GM18951 (cell line): Measurements from ENCODE around the gene NOP16.

Experiments used
- POLR2A ChIP-seq: IDR thresholded peaks from 4 replicates; pipeline ENCODE4 v1.6.1; 2011; ENCODE audit warnings: mild to moderate bottlenecking; ENCODE audit not compliant: insufficient read length, insufficient read depth; ENCODE audit errors: extremely low read depth
- in situ Hi-C: fragments of 300-500 bp; cut with MboI; formaldehyde crosslinking; loops from one replicate; pipeline ENCODE4 v1.12.0; 2022; ENCODE audit warnings: low sequenced_read_pairs, mixed read lengths, inconsistent platforms; ENCODE audit not compliant: unreplicated experiment

Gene NOP16

DNA sequence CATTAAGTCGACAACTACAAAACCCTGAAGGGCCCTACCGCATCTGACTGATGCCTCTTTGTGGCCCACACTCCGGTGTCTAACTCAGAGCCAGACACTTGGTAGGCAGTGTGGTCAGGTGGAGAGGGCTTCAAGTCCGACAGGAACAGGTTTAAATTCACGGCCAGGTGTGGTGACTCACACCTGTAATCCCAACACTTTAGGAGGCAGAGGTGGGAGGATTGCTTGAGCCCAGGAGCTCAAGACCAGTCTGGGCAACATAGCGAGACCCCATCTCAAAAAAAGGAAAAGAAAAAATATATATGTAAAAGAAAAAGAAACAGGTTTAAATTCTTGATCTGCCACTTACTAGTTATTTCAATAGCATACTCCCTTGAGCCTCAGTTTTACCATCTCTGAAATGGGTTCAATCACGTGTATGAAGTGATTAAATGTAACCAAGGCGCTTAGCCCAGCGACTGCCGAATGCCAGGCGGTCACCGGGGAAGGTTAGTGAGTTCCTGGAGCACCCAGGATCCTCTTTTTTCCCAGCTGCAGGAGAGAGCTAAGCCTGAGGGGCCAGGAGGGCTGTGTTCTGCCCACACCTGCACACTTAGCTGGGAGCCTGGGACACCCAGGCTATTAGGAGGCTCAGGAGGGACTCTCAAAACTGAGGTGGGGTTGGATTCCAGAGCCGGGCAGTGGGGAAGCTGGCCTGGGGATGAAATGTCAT lies 27.0 kb upstream of the NOP16 start:
- TF ChIP-seq POLR2A = no peak

GRCh38 chr5:176414704-176415103 lies 26.3 kb upstream of the NOP16 start:
- in situ Hi-C loops = loop anchor here (25.0 kb wide), 1 partner anchor 677 kb away; no protein-coding TSS in a partner anchor
- TF ChIP-seq POLR2A = no peak

More for the DNA sequence above, 27.0 kb upstream of the NOP16 start:
- in situ Hi-C loops = loop anchor here (25.0 kb wide), 1 partner anchor 678 kb away; no protein-coding TSS in a partner anchor

DNA sequence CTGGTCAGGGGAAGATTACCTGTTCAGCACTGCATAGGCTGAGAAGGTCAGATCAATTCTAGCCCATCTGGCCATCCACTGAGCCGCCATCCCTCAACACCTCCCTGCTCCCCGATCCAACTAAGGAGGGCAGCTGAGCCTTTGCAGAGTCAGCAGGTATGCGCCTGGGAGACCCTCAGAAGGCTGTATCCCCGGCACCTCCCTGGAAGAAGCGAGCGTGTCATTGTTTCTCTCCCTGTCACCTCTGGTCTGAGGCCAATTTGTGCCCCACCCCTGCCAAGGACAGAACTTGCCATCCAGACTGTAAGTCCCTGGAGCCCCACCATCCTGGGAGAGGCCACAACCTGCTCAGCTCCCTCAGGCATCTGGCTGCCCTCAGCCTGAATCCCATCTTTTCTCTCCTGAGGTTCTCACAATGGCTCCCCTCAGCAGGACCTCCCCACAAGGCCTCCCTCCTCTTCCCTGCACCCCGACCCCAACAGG lies 25.4 kb upstream of the NOP16 start:
- in situ Hi-C loops = loop anchor here (25.0 kb wide), 1 partner anchor 676 kb away; no protein-coding TSS in a partner anchor
- no peak for TF ChIP-seq POLR2A

- in situ Hi-C loops = loop anchor here (25.0 kb wide), 1 partner anchor 676 kb away; no protein-coding TSS in a partner anchor
- no peak for TF ChIP-seq POLR2A
Measured at GRCh38 chr5:176413255-176413565, 24.8 kb upstream of the NOP16 start.

- in situ Hi-C loops = loop anchor here (25.0 kb wide), 1 partner anchor 675 kb away; no protein-coding TSS in a partner anchor
- TF ChIP-seq POLR2A = no peak
Measured at GRCh38 chr5:176412517-176413254, 24.3 kb upstream of the NOP16 start.

DNA sequence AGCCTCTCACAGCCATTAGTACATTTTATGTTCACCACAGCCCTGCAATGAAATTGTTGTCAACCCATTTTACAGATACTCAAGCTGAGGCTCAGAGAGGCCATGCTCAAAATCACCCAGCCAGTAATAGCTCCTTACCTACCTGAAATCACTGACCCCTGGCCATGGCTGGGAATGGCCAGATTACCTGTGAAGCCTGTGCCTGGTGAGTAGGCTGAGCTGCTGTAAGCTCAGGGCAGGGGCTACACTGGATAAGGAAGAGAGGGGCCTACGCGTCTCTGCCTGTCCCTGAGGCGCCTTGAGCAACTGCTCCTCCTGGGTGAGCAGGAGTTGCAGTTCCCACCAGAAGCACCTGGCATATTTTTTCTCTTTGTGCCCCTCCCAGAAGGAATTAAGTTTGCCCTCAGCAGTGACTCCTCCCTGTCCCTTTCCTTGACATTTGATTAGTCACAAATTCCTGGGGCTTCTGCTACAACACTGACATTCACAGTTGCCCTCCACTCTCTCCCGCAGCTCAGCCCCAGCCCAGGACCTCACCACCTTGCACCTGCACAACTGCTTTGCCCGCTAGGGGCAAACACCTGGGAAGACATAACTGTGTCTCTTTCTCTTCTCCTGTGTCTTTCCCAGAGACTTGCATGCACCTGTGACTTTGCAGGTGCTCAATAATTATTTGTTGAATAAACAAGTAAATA lies 22.2 kb upstream of the NOP16 start:
- TF ChIP-seq POLR2A = no peak
- in situ Hi-C loops = loop anchor here (25.0 kb wide), 1 partner anchor 673 kb away; no protein-coding TSS in a partner anchor

- no peak for TF ChIP-seq POLR2A
- in situ Hi-C loops = loop anchor here (25.0 kb wide), 1 partner anchor 672 kb away; no protein-coding TSS in a partner anchor
Measured at GRCh38 chr5:176409765-176410164, 21.4 kb upstream of the NOP16 start.

DNA sequence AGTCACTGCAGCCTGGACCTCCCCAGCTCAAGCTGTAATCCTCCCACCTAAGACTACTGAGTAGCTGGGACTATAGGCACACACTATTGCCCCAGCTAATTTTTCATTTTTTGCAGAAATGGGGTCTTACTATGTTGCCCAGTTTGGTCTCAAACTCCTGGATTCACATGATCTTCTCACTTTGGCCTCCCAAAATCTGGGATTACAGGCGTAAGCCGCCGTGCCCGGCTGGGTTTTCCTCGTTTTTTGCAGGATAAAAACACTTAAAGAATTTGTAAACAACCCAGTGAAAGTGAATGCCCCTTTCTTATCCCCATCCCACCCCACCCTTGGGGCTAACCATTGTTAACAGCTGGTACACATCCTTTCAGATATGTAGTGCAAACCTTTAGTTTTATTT lies 20.2 kb upstream of the NOP16 start:
- in situ Hi-C loops = loop anchor here (25.0 kb wide), 1 partner anchor 671 kb away; no protein-coding TSS in a partner anchor

GRCh38 chr5:176408252-176408573 lies 19.8 kb upstream of the NOP16 start:
- in situ Hi-C loops = loop anchor here (25.0 kb wide), 1 partner anchor 671 kb away; no protein-coding TSS in a partner anchor

More for the DNA sequence above, 20.2 kb upstream of the NOP16 start:
- TF ChIP-seq POLR2A = no peak

DNA sequence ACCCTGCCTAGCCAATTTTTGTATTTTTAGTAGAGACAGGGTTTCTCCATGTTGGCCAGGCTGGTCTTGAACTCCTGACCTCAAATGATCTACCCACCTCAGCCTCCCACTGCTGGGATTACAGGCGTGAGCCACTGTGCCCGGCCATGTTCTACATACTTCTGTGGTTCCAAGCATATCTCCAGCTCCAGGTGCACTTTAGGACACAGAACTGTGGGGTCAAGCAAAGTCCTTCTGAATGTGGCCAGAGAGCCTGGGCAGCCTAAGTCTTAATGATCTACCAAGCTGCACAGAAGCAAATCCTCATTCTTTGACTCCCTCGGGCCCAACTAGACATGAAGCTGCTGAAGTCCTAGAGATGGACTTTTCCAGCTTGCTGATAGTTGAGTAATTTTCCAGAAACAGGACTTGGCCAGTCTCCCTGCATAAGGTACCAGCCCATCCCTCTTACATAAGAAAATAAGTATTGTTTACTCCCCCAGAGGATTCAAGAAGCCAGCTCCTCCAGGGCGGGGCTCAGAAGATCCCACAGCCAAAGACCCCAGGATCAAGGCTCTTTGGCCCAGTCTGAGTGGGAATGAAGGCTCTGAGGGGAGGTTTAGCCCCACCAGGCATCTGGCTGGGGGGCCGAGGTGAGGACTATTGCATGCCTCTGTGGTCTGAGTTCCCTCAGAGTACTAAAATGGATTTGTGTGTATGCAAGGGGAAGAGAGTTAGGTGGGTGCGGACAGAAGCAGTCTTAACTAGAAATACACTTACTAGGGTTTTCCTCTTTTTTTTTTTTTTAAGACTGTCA lies 19.3 kb upstream of the NOP16 start:
- in situ Hi-C loops = loop anchor here (25.0 kb wide), 1 partner anchor 670 kb away; no protein-coding TSS in a partner anchor
- TF ChIP-seq POLR2A = no peak

GRCh38 chr5:176406436-176407052 lies 18.1 kb upstream of the NOP16 start:
- in situ Hi-C loops = loop anchor here (25.0 kb wide), 1 partner anchor 669 kb away; no protein-coding TSS in a partner anchor

More at GRCh38 chr5:176406436-176407052, 18.1 kb upstream of the NOP16 start:
- no peak for TF ChIP-seq POLR2A
